HepG2 (cell line): ENCODE data around the gene CPED1.

ENCODE experiments used
- CTCF ChIP-seq: sonication (generic); formaldehyde crosslinking; IDR thresholded peaks from 2 replicates; pipeline ENCODE4 v1.5.0; 2020; ENCODE audit warnings: mild to moderate bottlenecking, missing genetic modification reagents, moderate library complexity
- EP300 ChIP-seq, 3 experiments: sonication (generic) in 1 of 3; formaldehyde crosslinking in 1 of 3; IDR thresholded peaks; 2 replicates each; pipeline versions ENCODE4 v1.5.1 to v1.6.1; 2011 to 2020; ENCODE audit warnings: low read depth in 2 of 3, low read length in 2 of 3, borderline replicate concordance in 1 of 3, improper control_type of control experiment in 1 of 3, mild to moderate bottlenecking in 1 of 3, missing genetic modification reagents in 1 of 3, moderate library complexity in 1 of 3
- ESRRA ChIP-seq: sonication (generic); formaldehyde crosslinking; IDR thresholded peaks from 2 replicates; pipeline ENCODE4 v1.5.1; 2020; ENCODE audit warnings: mild to moderate bottlenecking, low read depth, missing genetic modification reagents
- KAT8 ChIP-seq: IDR thresholded peaks from 2 replicates; pipeline ENCODE4 v1.6.1; 2016; ENCODE audit warnings: missing genetic modification reagents, missing compliant biosample characterization
- MEF2D ChIP-seq: sonication (generic); formaldehyde crosslinking; IDR thresholded peaks from 2 replicates; pipeline ENCODE4 v1.5.1; 2020; ENCODE audit warnings: mild to moderate bottlenecking, missing genetic modification reagents
- MTA3 ChIP-seq: sonication (generic); formaldehyde crosslinking; IDR thresholded peaks from 2 replicates; pipeline ENCODE4 v1.4.0; 2020; ENCODE audit warnings: missing genetic modification reagents
- MXI1 ChIP-seq: IDR thresholded peaks from 3 replicates; pipeline ENCODE4 v1.6.1; 2012; ENCODE audit warnings: low read depth, low read length, inconsistent platforms, borderline replicate concordance
- POLR2AphosphoS5 ChIP-seq: IDR thresholded peaks from 2 replicates; pipeline ENCODE4 v1.6.1; 2012; ENCODE audit warnings: low read depth, low read length
- RAD21 ChIP-seq: fragments of 450-650 bp; formaldehyde crosslinking; IDR thresholded peaks from 2 replicates; pipeline ENCODE4 v1.5.0; 2020; ENCODE audit warnings: mild to moderate bottlenecking
- SIN3B ChIP-seq: fragments of 150-350 bp; IDR thresholded peaks from 2 replicates; pipeline ENCODE4 v1.6.1; 2014; ENCODE audit warnings: low read length
- ZKSCAN5 ChIP-seq: sonication (generic); formaldehyde crosslinking; IDR thresholded peaks from 2 replicates; pipeline ENCODE4 v1.5.1; 2020; ENCODE audit warnings: mild to moderate bottlenecking, missing genetic modification reagents
- ZNF569 ChIP-seq: sonication (generic); formaldehyde crosslinking; IDR thresholded peaks from 2 replicates; pipeline ENCODE4 v1.5.0; 2020; ENCODE audit warnings: mild to moderate bottlenecking, missing genetic modification reagents, moderate library complexity, borderline replicate concordance

GRCh38 chr7:121298831-121299239 lies 310.3 kb downstream of the CPED1 start:
- TF ChIP-seq KAT8 (CRISPR knock-in tag), result no peak
- TF ChIP-seq CTCF (CRISPR knock-in tag), result no peak
- no peak for TF ChIP-seq ZNF569 (CRISPR knock-in tag)
- TF ChIP-seq EP300 (IDR thresholded peaks at IDR 0.05; ENCODE audit: low read depth in 2 of 2, low read length in 2 of 2), result no peak
- TF ChIP-seq EP300 (CRISPR knock-in tag; IDR thresholded peaks at IDR 0.05; ENCODE audit: borderline replicate concordance), result no peak
- no peak for TF ChIP-seq ESRRA (CRISPR knock-in tag)
- no peak for TF ChIP-seq SIN3B
- no peak for TF ChIP-seq MEF2D
- no peak for TF ChIP-seq MXI1
- no peak for TF ChIP-seq RAD21 (CRISPR knock-in tag)
- TF ChIP-seq ZKSCAN5 (CRISPR knock-in tag), result no peak
- TF ChIP-seq POLR2AphosphoS5, result no peak
- TF ChIP-seq MTA3 (CRISPR knock-in tag), result no peak
